Measurements from ENCODE around the gene MTHFD1L.

Gene MTHFD1L

GRCh38 chr6:150899231-150899630 lies 33.7 kb downstream of the MTHFD1L start:
- DNase-seq = no peak

- DNase-seq = no peak
These were observed 34.5 kb downstream of the MTHFD1L start for GRCh38 chr6:150900049-150900448.

GRCh38 chr6:150902142-150902776 lies 36.8 kb downstream of the MTHFD1L start:
- DNase-seq = no peak

GRCh38 chr6:150905769-150906168 lies 40.3 kb downstream of the MTHFD1L start:
- no peak for DNase-seq

- DNase-seq = no peak
These were observed 41.3 kb downstream of the MTHFD1L start for GRCh38 chr6:150906641-150907326.

GRCh38 chr6:150907383-150907782 lies 41.9 kb downstream of the MTHFD1L start:
- DNase-seq = no peak

- no peak for DNase-seq
These were observed 43.4 kb downstream of the MTHFD1L start for GRCh38 chr6:150908901-150909300.

- no peak for DNase-seq
These were observed 45.1 kb downstream of the MTHFD1L start for GRCh38 chr6:150910561-150910960.

- no peak for DNase-seq
These were observed 48.9 kb downstream of the MTHFD1L start for GRCh38 chr6:150914372-150914771.

- DNase-seq = no peak
These were observed 49.8 kb downstream of the MTHFD1L start for GRCh38 chr6:150915131-150915879.

GRCh38 chr6:150915880-150916265 lies 50.4 kb downstream of the MTHFD1L start:
- no peak for DNase-seq

GRCh38 chr6:150919938-150920337 lies 54.4 kb downstream of the MTHFD1L start:
- no peak for DNase-seq

GRCh38 chr6:150922137-150922536 lies 56.6 kb downstream of the MTHFD1L start:
- DNase-seq = no peak

GRCh38 chr6:150924808-150925589 lies 59.5 kb downstream of the MTHFD1L start:
- DNase-seq = no peak

GRCh38 chr6:150925590-150925928 lies 60.1 kb downstream of the MTHFD1L start:
- DNase-seq = no peak

- no peak for DNase-seq
These were observed 60.5 kb downstream of the MTHFD1L start for GRCh38 chr6:150925976-150926375.

- no peak for DNase-seq
These were observed 63.4 kb downstream of the MTHFD1L start for GRCh38 chr6:150928882-150929281.

GRCh38 chr6:150929416-150929815 lies 63.9 kb downstream of the MTHFD1L start:
- no peak for DNase-seq

GRCh38 chr6:150930841-150931240 lies 65.3 kb downstream of the MTHFD1L start:
- DNase-seq = no peak

- DNase-seq = no peak
These were observed 65.9 kb downstream of the MTHFD1L start for GRCh38 chr6:150931405-150931804.

- no peak for DNase-seq
These were observed 67.5 kb downstream of the MTHFD1L start for GRCh38 chr6:150932996-150933395.

GRCh38 chr6:150934380-150934779 lies 68.9 kb downstream of the MTHFD1L start:
- DNase-seq = no peak

- DNase-seq = no peak
These were observed 70.6 kb downstream of the MTHFD1L start for GRCh38 chr6:150936021-150936555.
